NT2/D1 (cell line): ENCODE measurements around the gene MSMB.
"Not testable (repeated sequence)": the region's sequence is repeated elsewhere in the genome, so short reads cannot be mapped to it uniquely, and the experiment has no call there.

Experiments used
- DNase-seq: peaks from one replicate; pipeline ENCODE4 v3.0.0-alpha.2; 2011; ENCODE audit warnings: low read depth, low spot score
- H3K27me3 ChIP-seq: 2 replicates; pipeline ENCODE4 v1.6.0; 2011; ENCODE audit warnings: mild to moderate bottlenecking; ENCODE audit not compliant: insufficient read length, insufficient read depth
- H3K36me3 ChIP-seq: 2 replicates; pipeline ENCODE4 v1.6.1; 2011; ENCODE audit warnings: mild to moderate bottlenecking, low read length, mixed read lengths; ENCODE audit not compliant: insufficient read depth, insufficient read length
- H3K4me1 ChIP-seq: 2 replicates; pipeline ENCODE4 v1.5.1; 2011; ENCODE audit not compliant: insufficient read depth, insufficient read length
- H3K4me3 ChIP-seq: 2 replicates; pipeline ENCODE4 v1.5.1; 2011; ENCODE audit warnings: low read depth; ENCODE audit not compliant: insufficient read length
- H3K9ac ChIP-seq: 2 replicates; pipeline ENCODE4 v1.6.0; 2011; ENCODE audit warnings: low read depth; ENCODE audit not compliant: insufficient read length
- H3K9me3 ChIP-seq: 2 replicates; pipeline ENCODE4 v1.5.1; 2011; ENCODE audit warnings: mild to moderate bottlenecking, low read length; ENCODE audit not compliant: insufficient read depth
- SUZ12 ChIP-seq: IDR thresholded peaks from 2 replicates; pipeline ENCODE4 v1.6.1; 2011; ENCODE audit not compliant: insufficient read length, insufficient read depth; ENCODE audit errors: extremely low read depth
- YY1 ChIP-seq: IDR thresholded peaks from 2 replicates; pipeline ENCODE4 v1.6.1; 2011; ENCODE audit not compliant: insufficient read length, insufficient read depth
- ZNF274 ChIP-seq: IDR thresholded peaks from 2 replicates; pipeline ENCODE4 v1.6.1; 2011; ENCODE audit warnings: mild to moderate bottlenecking, low read depth, low read length

MSMB gene

DNA sequence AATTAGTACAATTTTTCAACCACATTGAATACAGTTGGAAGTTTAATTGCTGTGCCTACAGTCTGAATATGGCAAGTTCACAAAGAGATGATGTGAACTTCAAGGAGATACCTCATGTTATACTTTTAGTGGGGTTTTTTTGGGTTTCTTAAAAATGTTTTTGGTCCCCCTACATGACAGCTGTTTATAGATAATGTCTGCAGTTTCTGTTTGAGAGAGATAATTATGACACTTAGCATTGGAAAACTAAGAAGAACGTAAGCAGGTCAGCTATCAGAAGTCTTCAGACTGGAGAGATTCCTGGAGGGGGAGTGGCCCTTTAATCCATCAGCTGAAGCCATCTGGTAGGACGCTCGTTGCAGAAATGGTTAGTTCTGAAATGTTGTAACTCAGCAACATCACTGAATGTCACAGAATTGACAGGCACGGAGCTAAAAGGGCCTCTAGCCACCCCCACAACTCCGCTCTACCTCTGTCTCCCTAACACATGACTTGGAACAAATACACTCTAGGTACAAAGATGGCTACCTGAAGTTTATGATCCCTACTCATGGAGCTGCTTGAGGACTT is 44.8 kb downstream of the MSMB start:
- Histone ChIP-seq H3K4me1 (no peaks in the 10 kb centered on the region), H3K27me3 (no peaks in the 10 kb centered on the region), H3K9me3 (no peaks in the 10 kb centered on the region), H3K9ac (no peak overlapping the region), H3K36me3 (peaks cover 57% of the 10 kb centered on the region), H3K4me3 (no peak overlapping the region)
- no peak for TF ChIP-seq YY1
- TF ChIP-seq SUZ12 = no peak
- TF ChIP-seq ZNF274 = no peak
- no peak for DNase-seq

- no peaks in the 10 kb centered on the region for H3K9me3 ChIP-seq
- peaks cover 53% of the 10 kb centered on the region for H3K36me3 ChIP-seq
- no peak overlapping the region for H3K9ac ChIP-seq
- TF ChIP-seq ZNF274 = no peak
- no peak for TF ChIP-seq SUZ12
- TF ChIP-seq YY1 = no peak
- no peak overlapping the region for H3K4me3 ChIP-seq
- no peaks in the 10 kb centered on the region for H3K27me3 ChIP-seq
- no peak for DNase-seq
- H3K4me1 ChIP-seq = no peaks in the 10 kb centered on the region
Observed at GRCh38 chr10:46000538-46000937, 45.5 kb downstream of the MSMB start.

DNA sequence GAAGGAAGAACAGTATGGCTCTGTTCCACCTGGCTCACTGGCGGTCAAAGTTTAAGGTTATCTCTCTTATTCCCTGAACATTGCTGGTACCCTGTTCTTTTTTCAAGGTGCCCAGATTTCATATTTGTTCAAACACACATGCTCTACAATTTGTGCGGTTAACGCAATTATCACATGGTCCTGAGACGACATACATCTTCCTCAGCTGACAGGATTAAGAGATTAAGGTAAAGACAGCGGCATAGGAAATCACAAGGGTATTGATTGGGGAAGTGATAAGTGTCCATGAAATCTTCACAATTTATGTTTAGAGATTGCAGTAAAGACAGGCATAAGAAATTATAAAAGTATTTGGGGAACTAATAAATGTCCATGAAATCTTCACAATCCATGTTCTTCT is 46.1 kb downstream of the MSMB start:
- H3K27me3 ChIP-seq, DNase-seq, H3K9me3 ChIP-seq, H3K4me1 ChIP-seq, H3K4me3 ChIP-seq, H3K9ac ChIP-seq: not testable (repeated sequence)
- H3K36me3 ChIP-seq = peaks cover 48% of the 10 kb centered on the region

GRCh38 chr10:45997994-45998763 is 47.9 kb downstream of the MSMB start:
- no peak for DNase-seq
- no peak overlapping the region for H3K9ac ChIP-seq
- TF ChIP-seq YY1 (no peak), ZNF274 (no peak)
- no peak overlapping the region for H3K4me3 ChIP-seq
- no peaks in the 10 kb centered on the region for H3K27me3 ChIP-seq
- no peaks in the 10 kb centered on the region for H3K9me3 ChIP-seq
- H3K4me1 ChIP-seq = no peaks in the 10 kb centered on the region
- H3K36me3 ChIP-seq = peaks cover 34% of the 10 kb centered on the region

GRCh38 chr10:45997557-45997956 is 48.5 kb downstream of the MSMB start:
- H3K9ac ChIP-seq = no peak overlapping the region
- H3K36me3 ChIP-seq = peaks cover 32% of the 10 kb centered on the region
- TF ChIP-seq ZNF274 = no peak
- TF ChIP-seq SUZ12 = no peak
- no peak for TF ChIP-seq YY1
- H3K4me1 ChIP-seq = no peaks in the 10 kb centered on the region
- H3K9me3 ChIP-seq = no peaks in the 10 kb centered on the region
- no peaks in the 10 kb centered on the region for H3K27me3 ChIP-seq
- H3K4me3 ChIP-seq = no peak overlapping the region
- DNase-seq = no peak

DNA sequence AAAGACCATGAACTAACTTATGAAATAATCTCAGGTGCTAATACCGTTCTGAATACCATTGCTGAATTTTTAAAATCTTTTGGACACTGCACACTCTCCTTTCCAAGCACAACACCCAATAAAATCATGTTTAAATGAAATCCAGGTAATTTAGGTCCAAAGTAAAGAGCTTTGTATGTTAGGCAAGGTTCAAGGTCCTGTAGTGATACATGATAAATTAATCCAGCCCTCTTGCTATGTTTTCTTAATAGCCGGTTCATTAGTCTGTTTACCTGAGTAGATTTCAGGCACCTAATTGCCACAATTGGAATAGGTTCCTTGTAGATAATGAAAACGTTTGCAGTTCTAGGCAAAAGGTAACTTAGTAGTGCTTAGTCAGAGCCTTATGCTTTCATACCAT is 60.5 kb downstream of the MSMB start:
- not testable (repeated sequence) for H3K27me3 ChIP-seq, H3K4me1 ChIP-seq, H3K36me3 ChIP-seq

GRCh38 chr10:45984473-45984872 is 61.6 kb downstream of the MSMB start:
- not testable (repeated sequence) for H3K9ac ChIP-seq, H3K27me3 ChIP-seq, H3K9me3 ChIP-seq, DNase-seq, H3K4me1 ChIP-seq, H3K4me3 ChIP-seq, H3K36me3 ChIP-seq

More for the DNA sequence above, 60.5 kb downstream of the MSMB start:
- not testable (repeated sequence) for H3K9ac ChIP-seq, DNase-seq, H3K9me3 ChIP-seq, H3K4me3 ChIP-seq

DNA sequence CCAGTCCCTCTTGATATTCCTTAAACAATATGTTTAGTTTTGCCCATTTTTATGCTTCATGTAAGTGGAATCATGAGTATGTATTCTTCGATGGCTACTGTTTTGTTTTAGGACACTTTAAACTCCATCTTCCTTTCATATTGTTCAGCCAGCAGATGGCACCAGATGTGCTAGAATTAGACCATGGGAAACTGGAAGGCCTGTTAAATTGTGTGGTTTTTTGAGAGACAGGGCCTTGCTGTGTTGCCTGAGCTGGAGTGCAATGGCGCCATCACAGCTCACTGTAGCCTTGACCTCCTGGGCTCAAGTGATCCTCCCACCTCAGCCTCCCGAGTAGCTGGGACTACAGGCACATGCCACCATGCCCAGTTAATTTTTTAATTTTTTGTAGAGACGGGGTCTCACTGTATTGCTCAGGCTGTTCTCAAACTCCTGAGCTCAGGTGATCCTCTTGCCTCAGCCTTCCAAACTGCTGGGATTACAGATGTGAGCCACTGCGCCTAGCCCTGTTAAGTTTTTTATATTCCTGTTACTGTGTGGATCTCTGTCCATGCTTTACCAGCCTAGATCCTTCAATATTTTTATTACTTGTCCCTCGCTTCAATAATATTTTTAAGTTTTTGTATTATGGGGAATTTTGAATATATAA is 62.4 kb downstream of the MSMB start:
- not testable (repeated sequence) for H3K9ac ChIP-seq, DNase-seq, H3K27me3 ChIP-seq, H3K36me3 ChIP-seq, H3K4me1 ChIP-seq, H3K9me3 ChIP-seq, H3K4me3 ChIP-seq
